ENCODE data around the gene ABCC5.

- TF ChIP-seq POLR2AphosphoS5 (IDR thresholded peaks at IDR 0.05; ENCODE audit: low read depth, low read length) = no peak
- TF ChIP-seq POLR2A (IDR thresholded peaks at IDR 0.05; ENCODE audit: low read depth, low read length) = no peak
- no peak for TF ChIP-seq POU2F2 (IDR thresholded peaks at IDR 0.05; ENCODE audit: low read depth, low read length)
- TF ChIP-seq TAF1 (IDR thresholded peaks at IDR 0.05; ENCODE audit: low read depth, low read length) = no peak
- TF ChIP-seq SPI1 (IDR thresholded peaks at IDR 0.05; ENCODE audit: low read depth, low read length) = no peak
Measured at GRCh38 chr3:184052767-184053166, 35.1 kb upstream of the ABCC5 start, which contains the start of gene HTR3C.
